ENCODE data around the gene SUPT16H. TPM values are rescaled to one million over a fixed set of nuclear protein-coding genes. Genes with fewer than 3 reads are reported as not detected.

Gene SUPT16H
- total RNA-seq = 10 to 100 TPM; 27.2 to 33.5 (median 30.8) TPM

DNA sequence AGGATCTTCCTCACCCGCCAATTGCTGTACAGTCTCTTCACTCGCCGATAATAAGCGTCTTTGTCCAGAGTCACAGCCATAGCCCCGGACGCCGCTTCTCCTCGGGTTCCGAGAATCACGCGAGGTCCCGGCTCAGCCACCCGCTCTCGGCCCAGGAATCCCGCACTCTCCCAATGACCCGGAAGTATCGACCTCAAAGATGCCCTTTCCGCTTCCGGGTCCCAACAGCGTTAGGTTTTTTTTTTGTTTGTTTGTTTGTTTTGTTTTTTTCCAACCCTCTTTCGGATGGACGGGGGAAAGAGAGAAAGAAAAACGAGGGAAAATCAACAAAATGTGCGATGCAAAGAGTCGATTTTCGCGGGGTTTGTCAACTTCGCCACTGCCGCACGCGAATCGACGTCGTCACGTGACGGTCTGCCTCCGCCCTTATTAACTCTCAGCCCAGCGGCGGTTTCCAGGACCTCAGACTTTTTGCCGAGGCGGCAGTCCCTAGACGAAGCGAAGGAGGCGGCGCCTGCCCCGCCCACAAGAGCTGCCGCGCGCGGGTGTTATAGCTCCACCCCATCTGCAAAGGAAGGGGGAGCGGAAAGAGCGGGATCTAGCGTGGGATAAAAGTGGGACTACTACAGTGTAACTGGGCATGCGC is at the start of gene SUPT16H:
Gene SUPT16H (minus strand): TSS at position 172 of the 646 bp plus-strand sequence. CDS start 92 bp downstream, at position 80.
- no peaks in the 10 kb centered on the region for H3K9me3 ChIP-seq
- DNase-seq (peak; percentile 91 to 94), ATAC-seq (peak; percentile 96 to 98)
- H3K27me3 ChIP-seq = no peaks in the 10 kb centered on the region
- H3K27ac ChIP-seq = peak within 1 kb of the TSS; percentile 88 to 95 (median 92)
- peak within 1 kb of the TSS; percentile 62 to 93 (median 90) for H3K4me3 ChIP-seq
- H3K4me1 ChIP-seq = peaks cover 16 to 29% of the 10 kb centered on the region in 2 donors
- intact Hi-C loops (cut with DNase I; ENCODE audit: low total_unique reads) = loop anchor here (1.0 to 5.0 kb wide), 6 partner anchors 53 to 142 kb away; partner anchors contain the start of genes CHD8, HNRNPC, METTL3 and RAB2B
- in situ Hi-C loops (cut with MboI; ENCODE audit: low sequenced_read_pairs in 4 of 4) = loop anchor here in 1 of 4 donors (25.0 kb wide), 1 partner anchor 147 kb away; no protein-coding TSS in a partner anchor
- TF ChIP-seq POLR2A (IDR thresholded peaks at IDR 0.05) = peak; percentile 43 to 73
- TF ChIP-seq, protein P1, sequence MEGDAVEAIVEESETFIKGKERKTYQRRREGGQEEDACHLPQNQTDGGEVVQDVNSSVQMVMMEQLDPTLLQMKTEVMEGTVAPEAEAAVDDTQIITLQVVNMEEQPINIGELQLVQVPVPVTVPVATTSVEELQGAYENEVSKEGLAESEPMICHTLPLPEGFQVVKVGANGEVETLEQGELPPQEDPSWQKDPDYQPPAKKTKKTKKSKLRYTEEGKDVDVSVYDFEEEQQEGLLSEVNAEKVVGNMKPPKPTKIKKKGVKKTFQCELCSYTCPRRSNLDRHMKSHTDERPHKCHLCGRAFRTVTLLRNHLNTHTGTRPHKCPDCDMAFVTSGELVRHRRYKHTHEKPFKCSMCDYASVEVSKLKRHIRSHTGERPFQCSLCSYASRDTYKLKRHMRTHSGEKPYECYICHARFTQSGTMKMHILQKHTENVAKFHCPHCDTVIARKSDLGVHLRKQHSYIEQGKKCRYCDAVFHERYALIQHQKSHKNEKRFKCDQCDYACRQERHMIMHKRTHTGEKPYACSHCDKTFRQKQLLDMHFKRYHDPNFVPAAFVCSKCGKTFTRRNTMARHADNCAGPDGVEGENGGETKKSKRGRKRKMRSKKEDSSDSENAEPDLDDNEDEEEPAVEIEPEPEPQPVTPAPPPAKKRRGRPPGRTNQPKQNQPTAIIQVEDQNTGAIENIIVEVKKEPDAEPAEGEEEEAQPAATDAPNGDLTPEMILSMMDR (IDR thresholded peaks at IDR 0.05 in 4 of 5, conservative IDR thresholded peaks at IDR 0.05 in 1 of 5) = no peak
- H3K36me3 ChIP-seq = peaks cover 0 to 29% of the 10 kb centered on the region in 2 donors

DNA sequence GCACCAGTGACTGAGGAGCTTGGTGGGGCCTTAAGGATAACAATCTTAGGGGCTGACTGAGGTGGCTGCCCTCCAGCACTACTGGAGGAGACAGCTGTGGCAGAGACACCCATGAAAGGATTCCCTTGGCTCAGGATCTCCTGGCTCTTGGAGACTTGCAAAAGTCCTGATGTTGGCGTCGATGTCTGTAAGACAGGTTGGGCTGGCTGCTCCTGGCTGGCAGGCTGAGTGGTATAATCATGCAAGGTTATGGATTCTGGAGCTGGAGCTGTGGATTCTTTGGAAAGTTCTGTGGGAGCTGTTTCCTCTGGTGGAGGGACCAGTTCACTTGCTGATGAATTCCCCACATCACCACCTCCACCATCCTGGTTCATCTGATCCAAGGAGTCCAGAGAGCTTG is 47.3 kb upstream of the SUPT16H start:
- Histone ChIP-seq H3K4me3 (no peak overlapping the region), H3K4me1 (peaks cover 21 to 24% of the 10 kb centered on the region in 2 donors), H3K36me3 (peaks cover 0 to 46% of the 10 kb centered on the region in 2 donors), H3K9me3 (no peaks in the 10 kb centered on the region), H3K27me3 (no peaks in the 10 kb centered on the region), H3K27ac (no peak overlapping the region)
- intact Hi-C loops (cut with DNase I; ENCODE audit: low total_unique reads) = no loop called here
- DNase-seq = no peak
- ATAC-seq = no peak
- TF ChIP-seq POLR2A (IDR thresholded peaks at IDR 0.05) = no peak
- TF ChIP-seq, protein P1 (IDR thresholded peaks at IDR 0.05 in 4 of 5, conservative IDR thresholded peaks at IDR 0.05 in 1 of 5) = no peak
- in situ Hi-C loops (cut with MboI; ENCODE audit: low sequenced_read_pairs in 4 of 4) = no loop called here

DNA sequence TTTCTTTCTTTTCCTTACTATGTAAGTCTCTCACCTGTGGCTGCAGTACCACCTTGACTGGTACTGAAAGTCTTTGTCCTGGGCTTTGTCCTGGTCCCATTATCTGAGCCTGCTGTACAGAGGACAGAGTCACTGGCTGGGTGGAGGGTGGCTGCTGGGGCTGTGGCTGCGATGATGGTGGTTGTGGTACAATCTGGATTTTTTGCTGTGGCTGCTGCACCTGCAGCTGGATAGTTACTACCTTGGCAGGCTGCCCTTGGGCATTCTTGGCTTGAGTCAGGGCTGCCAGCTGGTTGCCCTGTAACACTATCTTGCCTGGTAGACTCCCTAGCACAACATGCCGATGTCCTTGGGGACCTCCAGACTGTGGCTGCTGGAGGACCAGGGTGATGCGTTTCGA is 45.1 kb upstream of the SUPT16H start:
- peak in 1 of 2 donors; percentile 51 for DNase-seq

DNA sequence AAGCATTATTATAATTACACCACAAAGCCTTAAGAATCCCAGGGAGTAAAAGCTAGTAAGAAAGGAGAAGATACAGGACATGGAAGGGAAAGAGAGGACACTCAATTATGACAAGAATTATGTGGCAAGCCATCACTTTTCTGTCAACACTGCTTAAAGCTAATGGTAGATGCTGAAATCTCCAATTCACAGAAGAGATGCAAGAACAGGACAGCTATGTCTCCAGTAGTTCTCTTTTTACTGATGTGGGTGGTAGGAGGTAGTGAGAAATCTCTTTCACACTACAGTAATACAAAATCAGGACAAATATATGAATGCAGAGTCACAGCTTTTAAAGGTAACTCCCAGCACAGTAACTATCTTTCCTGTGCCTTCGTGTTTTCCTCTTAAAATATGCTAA is 42.9 kb upstream of the SUPT16H start:
- Histone ChIP-seq H3K27ac (no peak overlapping the region), H3K4me3 (no peak overlapping the region), H3K9me3 (no peaks in the 10 kb centered on the region), H3K36me3 (peaks cover 0 to 90% of the 10 kb centered on the region in 2 donors), H3K4me1 (peaks cover 9 to 10% of the 10 kb centered on the region in 2 donors), H3K27me3 (no peaks in the 10 kb centered on the region)
- ATAC-seq (no peak), DNase-seq (no peak)
- TF ChIP-seq, protein P1 (IDR thresholded peaks at IDR 0.05 in 4 of 5, conservative IDR thresholded peaks at IDR 0.05 in 1 of 5) = no peak
- no peak for TF ChIP-seq POLR2A (IDR thresholded peaks at IDR 0.05)
- in situ Hi-C loops (cut with MboI; ENCODE audit: low sequenced_read_pairs in 4 of 4) (no loop called here), intact Hi-C loops (cut with DNase I; ENCODE audit: low total_unique reads) (no loop called here)

More for the DNA sequence above, 45.1 kb upstream of the SUPT16H start:
- peak in 1 of 2 donors; percentile 70 for ATAC-seq
- H3K4me3 ChIP-seq = no peak overlapping the region
- peaks cover 9 to 10% of the 10 kb centered on the region in 2 donors for H3K4me1 ChIP-seq
- H3K36me3 ChIP-seq = peaks cover 0 to 68% of the 10 kb centered on the region in 2 donors
- H3K9me3 ChIP-seq = no peaks in the 10 kb centered on the region
- TF ChIP-seq, protein P1 (IDR thresholded peaks at IDR 0.05 in 4 of 5, conservative IDR thresholded peaks at IDR 0.05 in 1 of 5) = no peak
- TF ChIP-seq POLR2A (IDR thresholded peaks at IDR 0.05) = no peak
- intact Hi-C loops (cut with DNase I; ENCODE audit: low total_unique reads) (no loop called here), in situ Hi-C loops (cut with MboI; ENCODE audit: low sequenced_read_pairs in 4 of 4) (no loop called here)
- H3K27ac ChIP-seq = no peak overlapping the region
- H3K27me3 ChIP-seq = no peaks in the 10 kb centered on the region

Measured in gastrocnemius medialis (tissue), 4 donors.